ENCODE data around the gene RAD51D. TPM values are rescaled to one million over a fixed set of nuclear protein-coding genes. Genes with fewer than 3 reads are reported as not detected.
"Not testable (repeated sequence)": the region's sequence is repeated elsewhere in the genome, so short reads cannot be mapped to it uniquely, and the experiment has no call there.

RAD51D gene
- total RNA-seq, 1 donor from 2014 or later, result 12.4 TPM

DNA sequence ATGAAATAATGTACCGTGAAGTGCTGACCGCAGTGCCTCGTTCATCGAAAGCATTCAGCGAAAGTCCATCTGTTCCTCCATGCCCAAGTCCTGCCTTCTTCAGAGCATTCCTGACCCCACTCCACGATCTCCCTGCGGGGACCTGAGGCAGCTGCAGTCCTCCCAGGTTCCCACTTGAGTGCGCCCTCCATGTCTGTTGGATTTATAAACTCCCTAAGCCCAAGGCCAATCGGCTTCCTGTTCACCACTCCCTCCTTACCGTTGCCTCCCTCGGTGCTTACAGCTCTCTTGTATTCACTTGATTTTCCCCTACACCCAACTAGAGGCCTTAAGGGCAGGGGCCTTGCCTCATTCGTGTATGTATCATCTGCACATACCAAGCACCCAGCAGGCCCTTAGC is 2.8 kb downstream of the RAD51D start:
- peaks cover 9% of the 10 kb centered on the region for H3K36me3 Mint-ChIP-seq (ENCODE audit: low read depth, unreplicated experiment)
- Histone ChIP-seq H3K79me2 (ENCODE audit: insufficient read depth, low read length) (peaks cover 35% of the 10 kb centered on the region), H2AFZ (ENCODE audit: low read depth, low read length) (no peak overlapping the region), H3K4me1 (ENCODE audit: insufficient read depth, low read length) (peaks cover 24% of the 10 kb centered on the region), H4K20me1 (ENCODE audit: insufficient read depth, low read length) (no peaks in the 10 kb centered on the region), H3K27me3 (ENCODE audit: insufficient read depth, low read length) (no peaks in the 10 kb centered on the region), H3K9ac (ENCODE audit: low read length) (no peak overlapping the region), H3K4me2 (ENCODE audit: low read length) (peak overlapping the region; percentile 7), H3K27ac (ENCODE audit: low read depth, low read length) (no peak overlapping the region), H3K36me3 (ENCODE audit: insufficient read depth, low read length) (no peaks in the 10 kb centered on the region), H3K4me3 (ENCODE audit: insufficient read depth, low read depth, low read length) (no peak overlapping the region), H3K9me3 (ENCODE audit: insufficient read depth, low read depth, low read length) (no peaks in the 10 kb centered on the region)
- H3K27ac Mint-ChIP-seq (ENCODE audit: unreplicated experiment), result no peak overlapping the region
- FAIRE-seq, result no peak
- DNase-seq (ENCODE audit: low read depth), result no peak
- peaks cover 11% of the 10 kb centered on the region for H3K27me3 Mint-ChIP-seq (ENCODE audit: low read depth, unreplicated experiment)
- H3K9me3 Mint-ChIP-seq (ENCODE audit: unreplicated experiment), result peaks cover 2% of the 10 kb centered on the region
- H3K4me1 Mint-ChIP-seq (ENCODE audit: low read depth, unreplicated experiment), result peaks cover 19% of the 10 kb centered on the region
- TF ChIP-seq, protein P1, sequence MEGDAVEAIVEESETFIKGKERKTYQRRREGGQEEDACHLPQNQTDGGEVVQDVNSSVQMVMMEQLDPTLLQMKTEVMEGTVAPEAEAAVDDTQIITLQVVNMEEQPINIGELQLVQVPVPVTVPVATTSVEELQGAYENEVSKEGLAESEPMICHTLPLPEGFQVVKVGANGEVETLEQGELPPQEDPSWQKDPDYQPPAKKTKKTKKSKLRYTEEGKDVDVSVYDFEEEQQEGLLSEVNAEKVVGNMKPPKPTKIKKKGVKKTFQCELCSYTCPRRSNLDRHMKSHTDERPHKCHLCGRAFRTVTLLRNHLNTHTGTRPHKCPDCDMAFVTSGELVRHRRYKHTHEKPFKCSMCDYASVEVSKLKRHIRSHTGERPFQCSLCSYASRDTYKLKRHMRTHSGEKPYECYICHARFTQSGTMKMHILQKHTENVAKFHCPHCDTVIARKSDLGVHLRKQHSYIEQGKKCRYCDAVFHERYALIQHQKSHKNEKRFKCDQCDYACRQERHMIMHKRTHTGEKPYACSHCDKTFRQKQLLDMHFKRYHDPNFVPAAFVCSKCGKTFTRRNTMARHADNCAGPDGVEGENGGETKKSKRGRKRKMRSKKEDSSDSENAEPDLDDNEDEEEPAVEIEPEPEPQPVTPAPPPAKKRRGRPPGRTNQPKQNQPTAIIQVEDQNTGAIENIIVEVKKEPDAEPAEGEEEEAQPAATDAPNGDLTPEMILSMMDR (IDR thresholded peaks at IDR 0.05; ENCODE audit: insufficient read depth, low read depth, low read length), result no peak
- TF ChIP-seq EZH2 (IDR thresholded peaks at IDR 0.05; ENCODE audit: insufficient read depth, low read length), result no peak
- no peak overlapping the region for H3K4me3 Mint-ChIP-seq (ENCODE audit: unreplicated experiment)

DNA sequence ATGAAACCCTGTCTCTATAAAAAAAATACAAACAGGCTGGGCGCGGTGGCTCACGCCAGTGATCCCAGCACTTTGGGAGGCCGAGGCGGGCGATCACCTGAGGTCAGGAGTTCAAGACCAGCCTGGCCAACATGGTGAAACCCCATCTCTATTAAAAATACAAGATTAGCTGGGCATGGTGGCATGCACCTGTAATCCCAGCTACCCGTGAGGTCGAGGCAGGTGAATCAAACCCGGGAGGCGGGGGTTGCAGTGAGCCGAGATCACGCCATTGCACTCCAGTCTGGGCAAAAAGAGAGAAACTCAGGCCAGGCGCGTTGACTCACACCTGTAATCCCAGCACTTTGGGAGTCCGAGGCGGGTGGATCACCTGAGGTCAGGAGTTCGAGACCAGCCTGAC is 8.9 kb downstream of the RAD51D start:
- DNase-seq (ENCODE audit: low read depth); H4K20me1 ChIP-seq (ENCODE audit: insufficient read depth, low read length); H3K4me1 Mint-ChIP-seq (ENCODE audit: low read depth, unreplicated experiment); H3K36me3 ChIP-seq (ENCODE audit: insufficient read depth, low read length); H3K4me1 ChIP-seq (ENCODE audit: insufficient read depth, low read length); H3K27ac ChIP-seq (ENCODE audit: low read depth, low read length); H3K9me3 Mint-ChIP-seq (ENCODE audit: unreplicated experiment); FAIRE-seq; H3K27me3 Mint-ChIP-seq (ENCODE audit: low read depth, unreplicated experiment); H2AFZ ChIP-seq (ENCODE audit: low read depth, low read length); H3K9ac ChIP-seq (ENCODE audit: low read length); H3K4me2 ChIP-seq (ENCODE audit: low read length); H3K27ac Mint-ChIP-seq (ENCODE audit: unreplicated experiment); H3K27me3 ChIP-seq (ENCODE audit: insufficient read depth, low read length); H3K4me3 ChIP-seq (ENCODE audit: insufficient read depth, low read depth, low read length); H3K4me3 Mint-ChIP-seq (ENCODE audit: unreplicated experiment); H3K9me3 ChIP-seq (ENCODE audit: insufficient read depth, low read depth, low read length): not testable (repeated sequence)
- peaks cover 16% of the 10 kb centered on the region for H3K36me3 Mint-ChIP-seq (ENCODE audit: low read depth, unreplicated experiment)
- H3K79me2 ChIP-seq (ENCODE audit: insufficient read depth, low read length), result peaks cover 17% of the 10 kb centered on the region

DNA sequence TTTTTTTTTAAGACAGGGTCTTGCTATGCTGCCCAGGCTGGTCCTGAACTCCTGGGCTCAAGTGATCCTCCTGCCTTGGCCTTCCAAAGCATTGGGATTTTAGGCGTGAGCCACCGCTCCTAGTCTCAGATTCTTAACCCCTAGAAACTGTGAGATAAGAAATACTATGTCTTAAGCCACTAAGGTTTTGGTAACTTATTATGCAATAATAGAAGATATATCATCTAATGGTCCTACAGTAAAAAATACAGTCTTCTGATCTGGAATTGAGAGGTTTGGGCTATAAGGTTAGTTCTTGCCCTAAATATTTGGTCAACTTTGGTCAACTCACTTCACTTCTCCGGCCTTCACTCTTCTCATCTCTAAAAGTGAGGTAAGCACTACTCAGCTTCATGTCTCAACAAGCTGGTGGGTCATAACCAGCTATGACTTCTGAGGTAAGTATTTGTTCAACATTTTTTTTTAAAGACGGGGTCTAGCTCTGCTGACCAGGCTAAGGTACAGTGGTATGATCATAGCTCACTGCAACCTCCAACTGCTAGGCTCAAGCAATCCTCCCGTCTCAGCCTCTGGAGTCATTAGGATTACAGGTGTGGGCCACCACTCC is 14.7 kb downstream of the RAD51D start:
- Mint-ChIP-seq H3K27ac (ENCODE audit: unreplicated experiment) (no peak overlapping the region), H3K4me1 (ENCODE audit: low read depth, unreplicated experiment) (no peaks in the 10 kb centered on the region), H3K27me3 (ENCODE audit: low read depth, unreplicated experiment) (no peaks in the 10 kb centered on the region), H3K9me3 (ENCODE audit: unreplicated experiment) (peaks cover 2% of the 10 kb centered on the region), H3K36me3 (ENCODE audit: low read depth, unreplicated experiment) (peaks cover 23% of the 10 kb centered on the region), H3K4me3 (ENCODE audit: unreplicated experiment) (no peak overlapping the region)
- Histone ChIP-seq H3K9me3 (ENCODE audit: insufficient read depth, low read depth, low read length) (no peaks in the 10 kb centered on the region), H3K79me2 (ENCODE audit: insufficient read depth, low read length) (no peaks in the 10 kb centered on the region), H3K27ac (ENCODE audit: low read depth, low read length) (no peak overlapping the region), H2AFZ (ENCODE audit: low read depth, low read length) (no peak overlapping the region), H3K27me3 (ENCODE audit: insufficient read depth, low read length) (no peaks in the 10 kb centered on the region), H3K4me3 (ENCODE audit: insufficient read depth, low read depth, low read length) (no peak overlapping the region), H3K4me1 (ENCODE audit: insufficient read depth, low read length) (no peaks in the 10 kb centered on the region), H3K4me2 (ENCODE audit: low read length) (no peak overlapping the region), H3K36me3 (ENCODE audit: insufficient read depth, low read length) (peaks cover 5% of the 10 kb centered on the region), H3K9ac (ENCODE audit: low read length) (no peak overlapping the region), H4K20me1 (ENCODE audit: insufficient read depth, low read length) (no peaks in the 10 kb centered on the region)
- FAIRE-seq (no peak), DNase-seq (ENCODE audit: low read depth) (no peak)
- TF ChIP-seq EZH2 (IDR thresholded peaks at IDR 0.05; ENCODE audit: insufficient read depth, low read length), result no peak

All from astrocyte (in vitro differentiated cells and primary cell).